Effector CD8-positive, alpha-beta T cell (primary cell): Measurements from ENCODE around the gene PRKACA.
"Not testable (repeated sequence)": the region's sequence is repeated elsewhere in the genome, so short reads cannot be mapped to it uniquely, and the experiment has no call there.

ENCODE experiments used
- DNase-seq: peaks from one replicate; lab custom pipeline; 2025; lab: John Stamatoyannopoulos, UW

The PRKACA gene

GRCh38 chr19:14147797-14148605 lies 30.4 kb upstream of the PRKACA start:
- peak; percentile 27 for DNase-seq

GRCh38 chr19:14146789-14147216 lies 29.2 kb upstream of the PRKACA start:
- DNase-seq, result no peak

GRCh38 chr19:14146169-14146568 lies 28.6 kb upstream of the PRKACA start:
- not testable (repeated sequence) for DNase-seq

GRCh38 chr19:14145381-14145780 lies 27.8 kb upstream of the PRKACA start:
- DNase-seq, result no peak

GRCh38 chr19:14142262-14143190 lies 25.0 kb upstream of the PRKACA start:
- DNase-seq, result no peak

GRCh38 chr19:14141041-14141440 lies 23.5 kb upstream of the PRKACA start:
- DNase-seq, result no peak

GRCh38 chr19:14139944-14140343 lies 22.4 kb upstream of the PRKACA start:
- no peak for DNase-seq

- no peak for DNase-seq
Observed at GRCh38 chr19:14138576-14139265, 21.2 kb upstream of the PRKACA start.

- peak; percentile 99 for DNase-seq
Observed at GRCh38 chr19:14136509-14137281, 19.1 kb upstream of the PRKACA start, which contains the start of gene ASF1B. Gene ASF1B (minus strand): TSS chr19:14136589. CDS start chr19:14136456, 133 bp downstream.

- no peak for DNase-seq
Observed at GRCh38 chr19:14135985-14136508, 18.5 kb upstream of the PRKACA start.

- DNase-seq, result no peak
Observed at GRCh38 chr19:14135355-14135754, 17.8 kb upstream of the PRKACA start.

- no peak for DNase-seq
Observed at GRCh38 chr19:14127929-14128509, 10.5 kb upstream of the PRKACA start.

- no peak for DNase-seq
Observed at GRCh38 chr19:14127176-14127575, 9.6 kb upstream of the PRKACA start.

GRCh38 chr19:14122924-14123323 lies 5.4 kb upstream of the PRKACA start:
- no peak for DNase-seq

GRCh38 chr19:14120497-14120780 lies 2.9 kb upstream of the PRKACA start:
- DNase-seq, result no peak

GRCh38 chr19:14119644-14120496 lies 2.3 kb upstream of the PRKACA start:
- DNase-seq, result no peak

GRCh38 chr19:14119146-14119545 lies 1.6 kb upstream of the PRKACA start:
- no peak for DNase-seq

GRCh38 chr19:14118165-14119051 lies 846 bp upstream of the PRKACA start:
- peak; percentile 48 for DNase-seq
